SH-SY5Y (cell line): Measurements from ENCODE around the gene SMCR8.

Experiments used
- GATA2 ChIP-seq: IDR thresholded peaks from 2 replicates; pipeline ENCODE4 v1.6.1; 2011; ENCODE audit warnings: mild to moderate bottlenecking, low read depth, low read length
- GATA3 ChIP-seq: IDR thresholded peaks from 2 replicates; pipeline ENCODE4 v1.6.1; 2011; ENCODE audit warnings: low read depth, mild to moderate bottlenecking, low read length, moderate library complexity

GRCh38 chr17:18331879-18332278 lies 16.8 kb downstream of the SMCR8 start:
- TF ChIP-seq GATA2 (no peak), GATA3 (no peak)
